Cerebellar cortex (tissue), 1 donor: ENCODE data around the gene PDIA5.
"Not testable (repeated sequence)": the region's sequence is repeated elsewhere in the genome, so short reads cannot be mapped to it uniquely, and the experiment has no call there.

Experiments used
- DNase-seq: peaks from one replicate; pipeline ENCODE4 v3.0.0-alpha.2; 2015; ENCODE audit warnings: low spot score

PDIA5 gene

GRCh38 chr3:123093696-123094095 lies 26.9 kb downstream of the PDIA5 start:
- no peak for DNase-seq

GRCh38 chr3:123094516-123095313 lies 27.9 kb downstream of the PDIA5 start:
- no peak for DNase-seq

DNA sequence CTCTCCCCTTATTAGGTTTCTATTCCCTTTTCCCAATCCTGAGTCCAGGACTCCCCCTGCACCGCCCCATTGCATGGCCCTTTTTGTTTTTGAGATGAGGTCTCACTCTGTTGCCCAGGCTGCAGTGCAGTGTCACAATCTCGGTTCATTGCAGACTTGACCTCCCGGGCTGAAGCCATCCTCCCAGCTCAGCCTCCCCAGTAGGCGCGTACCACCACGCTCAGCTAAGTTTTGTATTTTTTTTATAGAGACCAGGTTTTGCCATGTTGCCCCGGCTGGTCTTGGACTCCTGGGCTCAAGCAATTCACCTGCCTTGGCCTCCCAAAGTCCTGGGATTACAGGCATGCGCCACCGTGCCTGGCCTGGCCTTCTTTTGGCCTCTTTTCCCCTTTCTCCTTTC lies 29.3 kb downstream of the PDIA5 start:
- DNase-seq, result no peak

DNA sequence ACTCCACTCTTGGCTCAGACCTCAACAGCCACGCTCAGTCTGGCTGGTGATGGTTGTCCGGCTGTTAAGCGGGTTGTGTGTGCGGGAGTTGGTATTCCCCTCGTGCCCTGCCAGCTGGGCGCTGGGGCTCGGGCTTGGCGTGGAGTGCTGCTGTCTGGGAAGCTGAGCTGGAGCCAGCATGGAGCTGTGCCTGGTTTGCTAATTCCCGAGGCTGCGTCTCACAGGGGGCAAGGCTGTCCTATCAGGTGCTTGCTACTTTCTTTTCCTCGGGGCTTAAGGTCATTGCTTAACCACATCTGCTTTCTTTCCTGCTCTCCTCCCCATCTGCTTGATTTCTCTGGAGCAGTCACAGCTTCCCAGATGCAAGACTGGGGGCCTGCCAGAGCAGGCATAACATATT lies 29.9 kb downstream of the PDIA5 start:
- no peak for DNase-seq

GRCh38 chr3:123098426-123099330 lies 31.9 kb downstream of the PDIA5 start:
- no peak for DNase-seq

- no peak for DNase-seq
Observed at GRCh38 chr3:123099331-123100192, 32.7 kb downstream of the PDIA5 start.

DNA sequence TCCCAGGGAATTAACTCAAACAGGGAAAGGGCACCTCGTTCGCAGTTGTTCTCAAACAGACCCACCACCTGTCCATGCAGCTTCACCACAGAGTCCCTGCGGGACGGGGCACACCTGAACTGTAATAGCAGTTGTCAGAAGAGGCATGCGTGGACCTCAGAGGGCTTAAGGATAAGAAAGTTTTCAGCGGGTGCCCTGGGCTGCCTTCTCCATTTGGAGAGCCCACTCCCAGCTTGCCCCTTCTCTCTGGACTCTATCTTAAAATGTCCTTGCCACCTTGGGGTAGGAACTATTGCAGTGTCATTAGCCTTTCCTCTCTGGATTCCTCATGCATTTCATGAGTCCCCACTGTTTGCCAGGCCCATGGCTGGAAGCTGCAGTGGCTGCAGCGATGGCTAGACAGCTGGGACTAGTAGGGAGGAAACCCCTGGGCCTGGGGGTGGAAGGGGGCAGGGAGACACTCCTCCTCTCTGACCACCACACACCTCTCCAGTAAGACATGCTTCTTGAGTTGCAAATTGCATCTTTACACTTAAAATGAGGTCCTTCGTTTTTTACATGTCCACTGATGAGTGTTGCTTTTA lies 33.5 kb downstream of the PDIA5 start:
- no peak for DNase-seq

DNA sequence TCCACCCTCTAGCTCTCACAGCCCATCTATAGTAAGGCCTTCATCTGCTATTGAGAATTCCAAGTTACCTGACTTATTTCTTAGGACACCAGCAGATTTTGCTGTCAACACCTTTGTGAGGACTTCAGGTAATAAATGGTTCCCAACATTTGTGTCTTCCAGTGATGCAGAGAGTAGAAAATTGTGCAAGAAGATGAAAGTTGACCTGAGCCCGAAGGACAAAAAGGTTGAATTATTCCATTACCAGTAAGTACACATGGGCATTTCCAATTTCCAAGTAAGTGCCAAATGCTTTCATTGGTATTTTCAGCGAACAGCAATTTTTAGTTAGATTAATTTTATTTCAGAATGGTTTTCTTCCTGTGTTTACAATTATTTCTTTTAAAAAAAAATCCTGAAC lies 35.4 kb downstream of the PDIA5 start:
- no peak for DNase-seq

- no peak for DNase-seq
Observed at GRCh38 chr3:123102826-123103225, 36.0 kb downstream of the PDIA5 start.

GRCh38 chr3:123104550-123104949 lies 37.7 kb downstream of the PDIA5 start:
- no peak for DNase-seq

- no peak for DNase-seq
Observed at GRCh38 chr3:123105201-123106189, 38.7 kb downstream of the PDIA5 start.

DNA sequence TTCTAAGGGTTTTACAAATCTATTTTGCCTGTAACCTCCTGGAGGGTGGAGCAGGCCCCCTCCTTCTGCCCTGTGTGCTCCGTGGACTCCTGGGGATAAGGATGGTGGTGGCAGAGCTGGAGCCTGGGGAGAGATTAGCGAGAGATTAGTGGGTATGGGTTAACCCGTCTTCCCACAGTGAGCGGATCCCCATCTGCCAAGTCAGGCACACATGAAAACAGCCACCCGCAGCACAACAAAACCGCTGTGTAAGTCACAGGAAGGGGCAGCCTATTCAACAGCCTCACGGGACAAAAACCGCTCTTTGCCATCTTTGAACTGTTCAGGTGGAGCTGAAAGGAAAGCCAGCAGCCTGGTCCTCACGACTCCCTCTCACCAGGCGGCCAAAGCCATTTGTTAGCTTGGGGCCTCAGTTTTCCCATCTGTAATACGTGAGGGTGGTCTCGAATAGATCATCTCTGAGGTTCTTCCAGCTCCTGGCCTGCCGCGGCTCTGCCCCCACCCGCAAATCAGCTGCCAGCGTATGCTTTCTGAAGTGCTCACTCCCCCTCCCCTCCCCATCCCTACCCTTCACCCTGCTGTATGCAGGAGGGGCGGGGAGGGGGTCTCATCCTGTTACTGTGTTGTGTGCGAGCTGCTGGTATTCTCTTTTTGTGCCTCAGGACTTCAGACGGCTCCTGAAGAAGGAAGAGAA lies 43.6 kb downstream of the PDIA5 start:
- DNase-seq, result no peak

DNA sequence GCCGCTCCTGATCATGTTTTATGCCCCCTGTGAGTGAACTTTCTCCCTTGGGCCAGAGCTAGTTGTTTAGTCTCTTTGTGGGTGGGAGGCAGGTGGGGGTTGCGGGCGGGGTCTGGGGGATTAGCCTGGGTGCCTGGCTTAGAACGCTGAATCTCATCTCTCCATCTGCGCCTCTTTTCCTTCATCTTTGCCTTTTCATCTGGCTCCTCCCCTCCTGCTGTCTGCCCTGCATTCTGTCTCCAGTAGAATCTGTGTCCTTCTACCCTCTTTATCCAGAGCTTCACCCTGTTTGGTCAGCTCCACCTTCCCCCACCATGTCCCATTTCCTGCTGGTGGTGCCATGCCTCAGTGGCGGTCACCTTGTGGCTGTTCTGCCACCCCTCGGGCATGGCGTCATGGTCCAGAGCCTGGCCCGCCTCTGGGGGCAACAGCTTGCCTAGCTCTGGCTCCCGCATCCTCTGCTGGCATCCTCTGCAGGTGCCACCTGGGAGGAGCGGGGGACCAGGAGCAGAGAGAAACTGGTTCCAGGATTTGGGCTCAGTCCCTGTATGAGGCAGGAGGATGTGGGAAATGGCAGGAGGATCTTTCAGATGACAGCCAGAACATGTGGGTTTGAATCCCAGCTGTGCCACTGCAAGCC lies 44.3 kb downstream of the PDIA5 start:
- peak; percentile 55 for DNase-seq

GRCh38 chr3:123111640-123112039 lies 44.8 kb downstream of the PDIA5 start:
- no peak for DNase-seq

GRCh38 chr3:123112232-123112631 lies 45.4 kb downstream of the PDIA5 start:
- no peak for DNase-seq

GRCh38 chr3:123112656-123113055 lies 45.8 kb downstream of the PDIA5 start:
- not testable (repeated sequence) for DNase-seq

GRCh38 chr3:123113889-123114450 lies 47.1 kb downstream of the PDIA5 start:
- no peak for DNase-seq

DNA sequence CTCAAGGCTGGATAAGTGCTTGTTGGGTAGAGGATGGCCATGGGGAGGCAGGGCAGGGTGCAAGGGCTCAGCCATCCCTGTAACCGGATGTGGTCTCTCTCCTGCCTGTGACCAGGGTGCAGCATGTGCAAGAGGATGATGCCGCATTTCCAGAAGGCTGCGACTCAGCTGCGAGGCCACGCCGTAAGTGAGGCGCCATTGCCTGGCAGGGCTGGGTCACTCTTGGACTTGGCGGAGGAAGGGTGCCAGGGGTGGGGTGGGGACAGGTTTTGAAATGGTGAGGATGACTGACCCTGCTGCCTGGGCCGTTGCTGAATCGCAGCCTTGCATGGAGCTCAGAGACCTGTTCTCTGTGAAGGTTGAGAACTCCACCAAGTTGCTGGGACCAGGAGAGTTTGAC lies 49.3 kb downstream of the PDIA5 start:
- no peak for DNase-seq

DNA sequence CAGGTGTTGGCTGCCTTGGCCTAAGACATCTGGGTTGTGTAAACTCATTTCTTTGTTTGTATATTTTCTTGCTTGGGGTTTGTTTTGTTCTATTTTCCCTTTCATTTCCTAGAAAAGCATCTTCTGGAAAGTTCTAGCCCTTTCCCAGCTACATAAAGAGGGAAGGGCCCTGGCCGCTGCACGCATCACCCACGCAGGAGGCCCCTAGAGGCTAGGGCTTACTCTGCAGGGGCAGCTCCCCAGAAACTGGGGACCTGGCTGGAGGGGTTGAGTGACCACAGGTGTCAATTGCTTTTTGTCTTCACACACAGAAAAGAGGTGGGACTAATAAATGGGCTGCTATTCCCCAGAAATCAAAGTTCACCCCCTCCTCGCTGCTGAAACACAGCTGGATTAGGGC lies 52.6 kb downstream of the PDIA5 start:
- no peak for DNase-seq
